Neural progenitor cell (in vitro differentiated cells): ENCODE data around the gene ARHGEF6. TPM values are rescaled to one million over a fixed set of nuclear protein-coding genes. Genes with fewer than 3 reads are reported as not detected.
"Not testable (repeated sequence)": the region's sequence is repeated elsewhere in the genome, so short reads cannot be mapped to it uniquely, and the experiment has no call there.

Experiments used
- DNase-seq: peaks from one replicate; pipeline ENCODE4 v3.0.0-alpha.2; 2016; ENCODE audit warnings: low spot score
- H2AFZ ChIP-seq: fragments of 200-600 bp; sonication (generic); replicated peaks from 2 replicates; pipeline ENCODE4 v1.6.1; 2016; ENCODE audit warnings: antibody characterized with exemption
- H3F3A ChIP-seq: fragments of 200-600 bp; sonication (generic); 2 replicates; pipeline ENCODE4 v1.6.1; 2016; ENCODE audit warnings: antibody characterized with exemption, low read depth
- H3K27ac ChIP-seq: fragments of 200-600 bp; sonication (generic); 2 replicates; pipeline ENCODE4 v1.5.1; 2016; ENCODE audit warnings: mild to moderate bottlenecking
- H3K27me3 ChIP-seq: fragments of 200-600 bp; sonication (generic); 2 replicates; pipeline ENCODE4 v1.6.1; 2016; ENCODE audit warnings: mild to moderate bottlenecking, moderate library complexity
- H3K36me3 ChIP-seq: fragments of 200-600 bp; sonication (generic); 2 replicates; pipeline ENCODE4 v1.5.1; 2016
- H3K4me1 ChIP-seq: fragments of 200-600 bp; sonication (generic); 2 replicates; pipeline ENCODE4 v1.6.1; 2016; ENCODE audit warnings: mixed run types
- H3K4me2 ChIP-seq: fragments of 200-600 bp; sonication (generic); 2 replicates; pipeline ENCODE4 v1.6.1; 2016
- H3K4me3 ChIP-seq: fragments of 200-600 bp; sonication (generic); 2 replicates; pipeline ENCODE4 v1.5.1; 2016
- H3K79me2 ChIP-seq: fragments of 200-600 bp; sonication (generic); 2 replicates; pipeline ENCODE4 v1.6.1; 2016; ENCODE audit warnings: low read depth
- H3K9ac ChIP-seq: fragments of 200-600 bp; sonication (generic); 2 replicates; pipeline ENCODE4 v1.6.1; 2016
- H3K9me3 ChIP-seq: fragments of 200-600 bp; sonication (generic); 2 replicates; pipeline ENCODE4 v1.5.1; 2016; ENCODE audit warnings: low read depth
- H4K20me1 ChIP-seq: fragments of 200-600 bp; sonication (generic); 2 replicates; pipeline ENCODE4 v1.6.1; 2016; ENCODE audit warnings: low read depth
- H3K27ac Mint-ChIP-seq: 3 replicates; pipeline ENCODE4 v1.8.0; 2021; ENCODE audit warnings: mixed read lengths
- H3K27me3 Mint-ChIP-seq: 2 replicates; pipeline ENCODE4 v1.8.0; 2022; ENCODE audit warnings: low read depth, mild to moderate bottlenecking, inconsistent platforms, moderate library complexity, mixed read lengths; ENCODE audit not compliant: insufficient read depth
- H3K36me3 Mint-ChIP-seq: 3 replicates; pipeline ENCODE4 v1.8.0; 2021; ENCODE audit warnings: mixed read lengths
- H3K4me1 Mint-ChIP-seq: 3 replicates; pipeline ENCODE4 v1.8.0; 2021; ENCODE audit warnings: mixed read lengths
- H3K4me3 Mint-ChIP-seq: 3 replicates; pipeline ENCODE4 v1.8.0; 2021; ENCODE audit warnings: mild to moderate bottlenecking, moderate library complexity, mixed read lengths
- H3K9me3 Mint-ChIP-seq: 3 replicates; pipeline ENCODE4 v1.8.0; 2020; ENCODE audit warnings: mixed read lengths
- CTCF ChIP-seq: fragments of 200-600 bp; sonication (generic); IDR thresholded peaks from 2 replicates; pipeline ENCODE4 v1.5.1; 2017; ENCODE audit warnings: antibody characterized with exemption, mild to moderate bottlenecking
- EZH2 ChIP-seq: fragments of 200-600 bp; sonication (generic); IDR thresholded peaks from 2 replicates; pipeline ENCODE4 v1.6.1; 2017; ENCODE audit warnings: antibody characterized with exemption, mild to moderate bottlenecking, moderate library complexity
- EZH2phosphoT487 ChIP-seq: fragments of 200-600 bp; sonication (generic); IDR thresholded peaks from 2 replicates; pipeline ENCODE4 v1.6.1; 2017; ENCODE audit warnings: antibody characterized with exemption
- total RNA-seq: library from RNA; depleted of rRNA; stranded (reverse); fragments of >200 nt; gene quantifications from 2 replicates; pipeline ENCODE4 v1.2.3, GENCODE V29; 2015; ENCODE audit warnings: low replicate concordance

The ARHGEF6 gene
- total RNA-seq, 1 donor from 2014 or later: 3.2 TPM

- Histone ChIP-seq H3K9ac (no peak overlapping the region), H4K20me1 (no peaks in the 10 kb centered on the region), H3K9me3 (no peaks in the 10 kb centered on the region), H3K27ac (no peak overlapping the region), H3K79me2 (no peaks in the 10 kb centered on the region), H2AFZ (no peak overlapping the region), H3K27me3 (no peaks in the 10 kb centered on the region), H3K4me3 (no peak overlapping the region), H3K4me2 (no peak overlapping the region), H3F3A (no peaks in the 10 kb centered on the region), H3K36me3 (no peaks in the 10 kb centered on the region), H3K4me1 (no peaks in the 10 kb centered on the region)
- H3K27me3 Mint-ChIP-seq: no peaks in the 10 kb centered on the region
- H3K36me3 Mint-ChIP-seq: no peaks in the 10 kb centered on the region
- TF ChIP-seq EZH2 (no peak), CTCF (no peak), EZH2phosphoT487 (no peak)
- H3K4me1 Mint-ChIP-seq: no peaks in the 10 kb centered on the region
- no peak for DNase-seq
- no peak overlapping the region for H3K4me3 Mint-ChIP-seq
- H3K27ac Mint-ChIP-seq: no peak overlapping the region
- no peaks in the 10 kb centered on the region for H3K9me3 Mint-ChIP-seq
These were observed 1.8 kb downstream of the ARHGEF6 start for GRCh38 chrX:136778916-136779315.

- Mint-ChIP-seq H3K9me3 (no peaks in the 10 kb centered on the region), H3K27ac (no peak overlapping the region), H3K36me3 (no peaks in the 10 kb centered on the region), H3K4me3 (no peak overlapping the region), H3K4me1 (no peaks in the 10 kb centered on the region), H3K27me3 (no peaks in the 10 kb centered on the region)
- Histone ChIP-seq H3K9me3 (no peaks in the 10 kb centered on the region), H3K36me3 (no peaks in the 10 kb centered on the region), H3K79me2 (no peaks in the 10 kb centered on the region), H3K9ac (no peak overlapping the region), H4K20me1 (no peaks in the 10 kb centered on the region), H3K27me3 (no peaks in the 10 kb centered on the region), H3K4me3 (no peak overlapping the region), H3K4me2 (no peak overlapping the region), H3K27ac (no peak overlapping the region), H3F3A (no peaks in the 10 kb centered on the region), H3K4me1 (no peaks in the 10 kb centered on the region), H2AFZ (no peak overlapping the region)
- TF ChIP-seq CTCF (no peak), EZH2 (no peak), EZH2phosphoT487 (no peak)
- DNase-seq: no peak
These were observed 2.7 kb downstream of the ARHGEF6 start for GRCh38 chrX:136778020-136778419.

GRCh38 chrX:136773648-136774047 is 7.1 kb downstream of the ARHGEF6 start:
- Histone ChIP-seq H3K36me3 (no peaks in the 10 kb centered on the region), H2AFZ (no peak overlapping the region), H3K27me3 (no peaks in the 10 kb centered on the region), H3K4me3 (no peak overlapping the region), H3K9ac (no peak overlapping the region), H4K20me1 (no peaks in the 10 kb centered on the region), H3K9me3 (peaks cover 3% of the 10 kb centered on the region), H3K4me2 (no peak overlapping the region), H3F3A (no peaks in the 10 kb centered on the region), H3K4me1 (no peaks in the 10 kb centered on the region), H3K79me2 (no peaks in the 10 kb centered on the region), H3K27ac (no peak overlapping the region)
- DNase-seq: no peak
- Mint-ChIP-seq H3K9me3 (peaks cover 4% of the 10 kb centered on the region), H3K27ac (no peak overlapping the region), H3K4me1 (peaks cover under 1% of the 10 kb centered on the region), H3K27me3 (no peaks in the 10 kb centered on the region), H3K36me3 (no peaks in the 10 kb centered on the region), H3K4me3 (no peak overlapping the region)
- TF ChIP-seq EZH2 (no peak), CTCF (no peak), EZH2phosphoT487 (no peak)

- H3K27me3 ChIP-seq, H3K79me2 ChIP-seq, H3K4me3 ChIP-seq, H3K27ac ChIP-seq, H3K4me2 ChIP-seq, DNase-seq, H2AFZ ChIP-seq, H3K36me3 ChIP-seq, H3K9me3 Mint-ChIP-seq, H3K9ac ChIP-seq, H3K4me1 Mint-ChIP-seq, H3K36me3 Mint-ChIP-seq, H3K4me3 Mint-ChIP-seq, H3K27me3 Mint-ChIP-seq, H3K27ac Mint-ChIP-seq, H4K20me1 ChIP-seq, H3K4me1 ChIP-seq, H3K9me3 ChIP-seq: not testable (repeated sequence)
- H3F3A ChIP-seq: peaks cover 11% of the 10 kb centered on the region
These were observed 8.9 kb downstream of the ARHGEF6 start for GRCh38 chrX:136771869-136772268.
